ENCODE measurements around the gene GNG7.

The GNG7 gene

DNA sequence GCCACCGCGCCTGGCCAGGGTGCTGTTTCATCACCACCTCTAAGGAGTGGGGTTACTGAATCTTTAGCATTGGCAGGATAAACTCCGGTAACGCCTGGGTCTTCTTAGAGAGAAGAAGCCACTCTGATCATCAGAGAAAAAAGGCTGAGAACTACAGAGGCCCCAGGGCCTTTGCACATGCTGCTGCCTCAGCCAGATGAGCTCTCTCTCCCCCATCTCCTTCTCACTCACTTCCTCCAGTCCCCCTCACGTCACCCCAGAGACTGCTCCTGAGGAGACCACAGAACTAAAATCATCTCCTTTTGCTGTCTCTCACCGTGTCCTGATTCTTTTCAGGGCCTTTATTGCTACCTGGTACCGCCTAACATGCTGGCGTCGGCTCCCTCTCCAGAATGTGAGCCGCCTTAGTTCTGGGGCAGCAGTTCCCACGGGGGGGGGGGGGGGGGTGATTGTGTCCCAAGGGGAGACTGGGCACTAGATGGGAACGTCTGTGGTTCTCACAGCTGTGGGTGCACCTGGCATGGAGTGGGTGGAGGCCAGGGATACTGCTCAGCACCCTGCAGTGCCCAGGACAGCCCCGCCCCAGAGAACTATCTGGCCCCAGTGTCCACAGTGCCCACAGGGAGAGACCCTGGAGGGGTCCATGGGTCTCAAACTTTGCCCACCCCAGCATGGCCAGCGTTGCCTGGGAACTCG lies 23.8 kb upstream of the GNG7 start:
- no peak overlapping the region for H3K27ac ChIP-seq
- TF ChIP-seq, protein P1, sequence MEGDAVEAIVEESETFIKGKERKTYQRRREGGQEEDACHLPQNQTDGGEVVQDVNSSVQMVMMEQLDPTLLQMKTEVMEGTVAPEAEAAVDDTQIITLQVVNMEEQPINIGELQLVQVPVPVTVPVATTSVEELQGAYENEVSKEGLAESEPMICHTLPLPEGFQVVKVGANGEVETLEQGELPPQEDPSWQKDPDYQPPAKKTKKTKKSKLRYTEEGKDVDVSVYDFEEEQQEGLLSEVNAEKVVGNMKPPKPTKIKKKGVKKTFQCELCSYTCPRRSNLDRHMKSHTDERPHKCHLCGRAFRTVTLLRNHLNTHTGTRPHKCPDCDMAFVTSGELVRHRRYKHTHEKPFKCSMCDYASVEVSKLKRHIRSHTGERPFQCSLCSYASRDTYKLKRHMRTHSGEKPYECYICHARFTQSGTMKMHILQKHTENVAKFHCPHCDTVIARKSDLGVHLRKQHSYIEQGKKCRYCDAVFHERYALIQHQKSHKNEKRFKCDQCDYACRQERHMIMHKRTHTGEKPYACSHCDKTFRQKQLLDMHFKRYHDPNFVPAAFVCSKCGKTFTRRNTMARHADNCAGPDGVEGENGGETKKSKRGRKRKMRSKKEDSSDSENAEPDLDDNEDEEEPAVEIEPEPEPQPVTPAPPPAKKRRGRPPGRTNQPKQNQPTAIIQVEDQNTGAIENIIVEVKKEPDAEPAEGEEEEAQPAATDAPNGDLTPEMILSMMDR (IDR thresholded peaks at IDR 0.05): no peak
- no peak for DNase-seq (ENCODE audit: low spot score)
- no peak overlapping the region for H3K4me3 ChIP-seq

DNA sequence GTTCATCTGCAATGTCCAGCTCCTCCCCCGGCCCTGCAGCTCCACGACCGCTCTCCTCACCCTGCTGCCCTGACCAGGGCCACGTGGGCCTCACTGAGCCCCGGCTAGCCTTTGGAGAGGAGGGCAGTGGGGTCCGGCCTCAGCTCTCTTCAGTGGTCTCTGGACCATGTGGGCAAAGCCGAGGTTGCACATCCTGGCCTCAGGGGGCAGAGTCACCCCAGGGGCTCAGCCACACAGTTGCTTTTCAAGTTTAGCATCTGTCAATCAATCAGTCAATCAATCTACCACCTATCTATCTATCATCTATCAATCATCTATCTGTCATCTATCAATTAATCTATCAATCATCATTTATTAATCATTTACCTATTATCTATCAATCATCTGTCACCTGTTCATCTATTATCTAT lies 21.7 kb upstream of the GNG7 start:
- Histone ChIP-seq H3K4me3 (no peak overlapping the region), H3K27ac (peak overlapping the region in 1 of 2 donors; percentile 65)
- peak; percentile 62 for DNase-seq (ENCODE audit: low spot score)
- TF ChIP-seq, protein P1 (IDR thresholded peaks at IDR 0.05): no peak

DNA sequence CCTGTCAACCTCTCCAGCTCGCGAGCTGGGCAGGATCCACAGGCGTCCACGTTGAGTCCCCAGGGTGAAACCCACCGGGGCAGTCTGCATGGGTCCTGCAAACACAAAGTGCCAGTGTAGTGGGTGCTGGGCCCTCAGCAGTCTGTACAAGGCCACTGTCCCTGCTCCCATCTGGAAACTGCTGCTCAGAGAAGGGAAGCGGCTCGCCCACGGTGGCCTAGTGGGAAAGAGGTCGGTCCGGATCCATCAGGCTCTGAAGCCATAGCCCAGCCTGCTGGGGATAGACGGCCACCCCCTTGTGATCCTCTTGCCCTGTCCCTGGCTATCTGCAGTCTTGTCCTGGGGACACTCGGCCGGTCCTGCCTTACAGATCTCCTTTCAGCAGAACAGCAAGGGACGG lies 21.3 kb upstream of the GNG7 start:
- no peak for DNase-seq (ENCODE audit: low spot score)

DNA sequence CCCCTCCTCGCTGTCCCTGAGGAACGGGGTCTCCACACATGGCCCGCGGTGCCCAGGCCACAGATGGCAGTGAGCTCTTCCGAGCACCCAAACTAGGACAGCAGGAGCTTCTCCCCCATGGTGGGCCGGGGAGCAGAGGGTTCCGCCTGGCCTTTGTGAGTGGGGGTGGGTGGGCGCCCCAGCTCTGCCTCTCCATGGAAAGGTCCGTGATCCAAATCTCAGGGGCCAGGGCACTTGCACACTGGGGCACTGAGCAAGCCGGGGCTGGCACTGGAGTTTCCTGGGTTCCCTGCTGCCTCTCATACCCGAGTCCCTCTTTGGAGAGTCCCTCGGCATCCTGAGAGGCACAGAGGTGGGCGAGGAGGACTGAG lies 20.8 kb upstream of the GNG7 start:
- H3K4me3 ChIP-seq: peak overlapping the region; percentile 48
- DNase-seq (ENCODE audit: low spot score): no peak
- peak overlapping the region; percentile 65 to 74 for H3K27ac ChIP-seq
- TF ChIP-seq, protein P1 (IDR thresholded peaks at IDR 0.05): no peak

More for the DNA sequence above, 21.3 kb upstream of the GNG7 start:
- TF ChIP-seq, protein P1 (IDR thresholded peaks at IDR 0.05): no peak
- Histone ChIP-seq H3K27ac (peak overlapping the region; percentile 65 to 74), H3K4me3 (no peak overlapping the region)

DNA sequence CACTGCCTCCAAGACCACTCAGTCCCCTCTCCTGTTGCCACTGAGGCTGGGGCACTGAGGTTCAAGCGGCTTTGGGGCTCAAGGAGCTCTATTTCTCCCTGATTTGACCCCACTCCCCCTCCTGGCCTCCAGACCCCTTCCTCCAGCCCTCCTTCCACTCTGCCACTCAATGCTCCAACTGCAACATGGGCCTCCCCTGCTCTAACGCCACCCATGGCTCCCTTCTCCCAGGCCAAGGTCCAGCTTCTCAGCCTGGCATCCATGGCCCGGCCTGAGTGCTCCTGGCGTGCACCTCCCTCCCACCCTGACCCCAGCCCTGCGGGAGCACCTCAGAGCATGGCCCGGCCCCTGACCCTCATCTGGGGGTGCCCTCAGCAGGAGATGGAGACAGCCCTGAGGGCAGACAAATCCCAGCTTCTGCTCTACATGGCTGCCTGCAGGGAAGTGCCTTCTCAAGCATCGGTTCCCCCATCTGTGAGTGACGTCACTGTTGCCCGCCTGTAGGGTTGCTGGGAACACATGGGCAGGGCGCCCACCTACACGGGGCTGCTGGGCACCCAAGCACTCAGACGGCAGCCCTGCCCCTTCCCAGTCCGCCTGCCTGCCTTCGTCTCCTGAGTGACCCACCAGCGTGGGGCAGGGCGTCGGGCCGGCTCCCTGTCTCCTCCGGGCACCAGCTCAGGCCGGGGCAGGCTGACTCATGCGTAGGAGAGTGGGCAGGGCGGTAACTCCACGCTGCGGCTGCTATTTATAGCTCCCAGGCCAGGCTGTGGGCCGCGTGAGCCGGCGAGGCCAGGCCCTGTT lies 20.2 kb upstream of the GNG7 start:
- Histone ChIP-seq H3K27ac (peak overlapping the region; percentile 65 to 74), H3K4me3 (peak overlapping the region; percentile 48)
- TF ChIP-seq, protein P1 (IDR thresholded peaks at IDR 0.05): no peak
- peak; percentile 85 for DNase-seq (ENCODE audit: low spot score)

DNA sequence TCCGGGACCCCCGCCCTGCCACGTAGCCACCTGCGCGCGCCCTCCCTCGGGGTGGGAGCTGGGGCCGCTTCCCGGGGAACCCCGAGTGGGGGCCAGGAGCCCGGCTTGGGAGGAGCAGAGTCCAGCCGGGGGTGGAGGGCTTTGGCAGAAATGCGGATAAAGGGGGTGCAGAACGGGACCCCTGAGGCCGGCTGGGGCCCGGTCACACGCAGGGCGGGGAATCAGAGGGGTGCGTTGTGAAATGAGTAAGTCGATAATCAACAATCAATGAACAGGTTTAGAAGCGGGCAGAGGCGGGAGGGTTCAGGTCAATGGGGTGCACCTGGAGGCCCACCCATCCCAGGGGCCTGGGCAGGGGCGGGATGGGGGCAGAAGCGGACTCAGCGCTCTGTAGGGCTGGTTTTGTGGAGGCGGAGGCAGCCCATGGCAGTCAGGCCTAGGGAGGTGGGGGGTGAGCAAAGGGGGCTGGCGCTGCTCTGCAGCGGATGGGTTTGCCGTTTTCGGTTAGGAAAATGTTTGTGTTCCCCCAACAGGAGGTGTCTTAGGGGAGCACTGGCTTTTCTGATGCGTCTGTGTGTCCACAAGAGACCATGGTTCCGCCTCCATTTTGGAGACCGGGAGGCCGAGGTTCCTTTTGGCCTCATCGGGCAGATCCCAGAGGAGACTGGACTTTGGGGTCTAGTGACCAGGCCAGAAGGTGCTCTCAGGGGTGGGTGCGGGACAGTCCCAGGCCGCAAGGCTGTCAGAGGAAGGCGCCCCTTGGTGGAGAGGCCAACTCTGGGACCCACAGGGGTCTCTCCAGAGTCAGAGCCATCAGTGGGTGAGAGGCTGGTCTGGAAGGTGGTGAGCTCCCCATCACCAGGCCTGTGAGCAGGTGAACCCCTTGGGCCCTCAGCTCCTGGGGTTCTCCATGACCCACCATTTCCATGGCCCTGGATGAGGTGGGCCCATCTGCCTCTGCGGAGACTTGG lies 19.4 kb upstream of the GNG7 start:
- no peak for DNase-seq (ENCODE audit: low spot score)
- TF ChIP-seq, protein P1 (IDR thresholded peaks at IDR 0.05): no peak
- H3K27ac ChIP-seq: no peak overlapping the region

More for the DNA sequence above, 19.4 kb upstream of the GNG7 start:
- peak overlapping the region; percentile 62 for H3K4me3 ChIP-seq

All from coronary artery (tissue), 2 donors.